Ovary (tissue), 9 donors: Measurements from ENCODE around the gene AFAP1L1. TPM values are rescaled to one million over a fixed set of nuclear protein-coding genes. Genes with fewer than 3 reads are reported as not detected.

Experiments used
- DNase-seq, 5 donors: peaks; one replicate each; pipeline ENCODE4 v3.0.0-alpha.2; 2019 to 2020
- H3K27ac ChIP-seq, 2 donors: fragments of 200-600 bp; one replicate each; pipeline versions ENCODE4 v1.5.1 to v1.8.0; 2019 to 2022
- H3K27me3 ChIP-seq: fragments of 200-600 bp; one replicate; pipeline ENCODE4 v1.8.0; 2022
- H3K36me3 ChIP-seq: fragments of 200-600 bp; sonication (generic); one replicate; pipeline ENCODE4 v1.5.1; 2019
- H3K4me1 ChIP-seq: one replicate; pipeline ENCODE4 v1.8.1; 2013; ENCODE audit warnings: mild to moderate bottlenecking, moderate library complexity; ENCODE audit not compliant: insufficient read depth
- H3K4me3 ChIP-seq: fragments of 200-600 bp; sonication (generic); one replicate; pipeline ENCODE4 v1.5.1; 2017
- H3K9me3 ChIP-seq, 2 donors: fragments of 200-600 bp in 1 of 2; sonication (generic) in 1 of 2; one replicate each; pipeline versions ENCODE4 v1.5.1 to v1.8.1; 2013 to 2019; ENCODE audit warnings: mild to moderate bottlenecking in 1 of 2, moderate library complexity in 1 of 2
- CTCF ChIP-seq, 3 donors: fragments of 450-650 bp in 2 of 3; fragments of 200-600 bp in 1 of 3; IDR thresholded peaks; one replicate each; pipeline versions ENCODE4 v1.5.1 to v1.8.0; 2016 to 2022; ENCODE audit warnings: antibody characterized with exemption in 3 of 3, mild to moderate bottlenecking in 1 of 3
- EP300 ChIP-seq: sonication (generic); formaldehyde crosslinking; IDR thresholded peaks from one replicate; pipeline ENCODE4 v1.6.1; 2017; ENCODE audit warnings: antibody characterized with exemption
- POLR2A ChIP-seq: fragments of 450-650 bp; IDR thresholded peaks from one replicate; pipeline ENCODE4 v1.6.1; 2017; ENCODE audit warnings: antibody characterized with exemption, mild to moderate bottlenecking, moderate library complexity
- WGBS, 3 donors: extraction: QIAGEN DNeasy Blood & Tissue Kit in 1 of 3; methylation state at CpG; one replicate each; pipeline versions ENCODE4 v1.1.5 to v1.1.7; 2013 to 2017; 5-methylcytosine and 5-hydroxymethylcytosine counted together
- intact Hi-C, 4 donors: fragments of 100-400 bp; cut with DNase I; formaldehyde crosslinking; loops; one replicate each; pipeline versions ENCODE4 v1.11.0 to v1.15.1; 2022 to 2023
- polyA plus RNA-seq, 2 donors: library from polyadenylated mRNA; stranded (reverse); fragments of 200-250 nt in 1 of 2; fragments of 350-450 nt in 1 of 2; fragmentation: Illumina TruSeq in 1 of 2; extraction: RNeasy Lipid Tissue Mini Kit (QIAGEN cat#74804) in 1 of 2; gene quantifications; one replicate each; pipeline ENCODE4 v1.2.3, GENCODE V29; 2013 to 2014
- total RNA-seq, 7 donors: library from RNA; depleted of rRNA in 2 of 7; stranded (reverse); fragments of >200 nt in 2 of 7; fragmentation: NEBNext Ultra II Directional in 3 of 7; extraction: Animal tissue kit (Norgen Biotek cat#: 25700) in 3 of 7; gene quantifications; one replicate each; pipeline versions ENCODE4 v1.1.0 to v1.2.4, GENCODE V29; 2016 to 2023
- donor health status: DM: no; HTN: no; CAD: no; lungs with moderate emphysema.
- donor health status: DM: no; HTN: no; CAD: no.
- donor health status: Bipolar disorder and iron deficiency.
- donor health status: DM: yes; HTN: yes; CAD: no.
- donor health status: DM: no; HTN: no; CAD: no.
- donor health status: DM: yes; HTN: yes; CAD: no.

Gene AFAP1L1
- total and polyA plus RNA-seq, 9 donors: 3.2 to 17.8 (median 8.3) TPM

- Histone ChIP-seq H3K27me3 (no peaks in the 10 kb centered on the region), H3K9me3 (no peaks in the 10 kb centered on the region), H3K36me3 (no peaks in the 10 kb centered on the region), H3K27ac (no peak overlapping the region), H3K4me1 (no peaks in the 10 kb centered on the region), H3K4me3 (no peak overlapping the region)
- WGBS, 3 donors: 63 to 78% (median 72%) methylated on average over 10 to 11 of the region's 11 CpGs
- intact Hi-C loops: no loop called here
- TF ChIP-seq CTCF (IDR thresholded peaks at IDR 0.05) (no peak), EP300 (no peak), POLR2A (no peak)
- DNase-seq: no peak
Measured at GRCh38 chr5:149304195-149305078, 32.8 kb downstream of the AFAP1L1 start.

GRCh38 chr5:149309354-149309753 is 37.7 kb downstream of the AFAP1L1 start:
- Histone ChIP-seq H3K4me3 (no peak overlapping the region), H3K27ac (no peak overlapping the region), H3K27me3 (no peaks in the 10 kb centered on the region), H3K36me3 (no peaks in the 10 kb centered on the region), H3K4me1 (no peaks in the 10 kb centered on the region), H3K9me3 (no peaks in the 10 kb centered on the region)
- intact Hi-C loops: no loop called here
- TF ChIP-seq POLR2A (no peak), EP300 (no peak), CTCF (IDR thresholded peaks at IDR 0.05) (no peak)
- 63 to 79% (median 77%) methylated on average over 6 of the region's 6 CpGs for WGBS, 3 donors
- DNase-seq: no peak

- no peaks in the 10 kb centered on the region for H3K36me3 ChIP-seq
- WGBS, 3 donors: 91 to 93% (median 93%) methylated on average over 4 of the region's 4 CpGs
- no peak overlapping the region for H3K27ac ChIP-seq
- DNase-seq: no peak
- no peak overlapping the region for H3K4me3 ChIP-seq
- H3K9me3 ChIP-seq: no peaks in the 10 kb centered on the region
- intact Hi-C loops: no loop called here
- TF ChIP-seq EP300 (no peak), CTCF (IDR thresholded peaks at IDR 0.05) (no peak), POLR2A (no peak)
- H3K27me3 ChIP-seq: no peaks in the 10 kb centered on the region
- no peaks in the 10 kb centered on the region for H3K4me1 ChIP-seq
Measured at GRCh38 chr5:149310488-149310887, 38.8 kb downstream of the AFAP1L1 start.

GRCh38 chr5:149310947-149311658 is 39.4 kb downstream of the AFAP1L1 start:
- intact Hi-C loops: no loop called here
- no peak overlapping the region for H3K27ac ChIP-seq
- TF ChIP-seq EP300 (no peak), CTCF (IDR thresholded peaks at IDR 0.05) (no peak), POLR2A (no peak)
- 64 to 76% (median 75%) methylated on average over 10 of the region's 10 CpGs for WGBS, 3 donors
- no peaks in the 10 kb centered on the region for H3K9me3 ChIP-seq
- no peaks in the 10 kb centered on the region for H3K36me3 ChIP-seq
- H3K27me3 ChIP-seq: no peaks in the 10 kb centered on the region
- H3K4me3 ChIP-seq: no peak overlapping the region
- peak in 1 of 5 donors; percentile 33 for DNase-seq
- no peaks in the 10 kb centered on the region for H3K4me1 ChIP-seq
